ENCODE measurements around the gene C14orf39.

The C14orf39 gene

GRCh38 chr14:60485598-60486251, at the start of gene C14orf39:
TSS of gene C14orf39 (minus strand) at chr14:60486063. CDS start at chr14:60485078, 985 bp downstream.
- no peak for DNase-seq

DNA sequence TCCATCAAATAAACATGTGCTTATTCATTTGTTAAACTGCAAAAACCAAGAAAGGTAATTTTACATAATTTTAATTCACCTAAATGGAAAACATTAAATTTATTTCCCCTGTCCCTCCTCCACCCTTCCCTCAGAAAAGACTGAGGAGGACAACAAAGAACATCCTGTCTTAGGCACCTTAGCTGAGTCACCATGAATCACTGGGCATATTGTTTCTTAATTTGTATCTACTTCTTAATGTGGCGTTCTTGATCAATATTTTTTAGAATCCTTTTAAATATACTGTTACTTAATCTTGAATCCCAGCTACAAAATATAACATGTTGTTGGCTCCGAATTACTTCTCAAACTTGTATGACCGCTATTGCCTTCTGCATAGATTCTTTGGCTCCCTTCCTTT, 46.6 kb upstream of the C14orf39 start:
- DNase-seq: no peak

DNA sequence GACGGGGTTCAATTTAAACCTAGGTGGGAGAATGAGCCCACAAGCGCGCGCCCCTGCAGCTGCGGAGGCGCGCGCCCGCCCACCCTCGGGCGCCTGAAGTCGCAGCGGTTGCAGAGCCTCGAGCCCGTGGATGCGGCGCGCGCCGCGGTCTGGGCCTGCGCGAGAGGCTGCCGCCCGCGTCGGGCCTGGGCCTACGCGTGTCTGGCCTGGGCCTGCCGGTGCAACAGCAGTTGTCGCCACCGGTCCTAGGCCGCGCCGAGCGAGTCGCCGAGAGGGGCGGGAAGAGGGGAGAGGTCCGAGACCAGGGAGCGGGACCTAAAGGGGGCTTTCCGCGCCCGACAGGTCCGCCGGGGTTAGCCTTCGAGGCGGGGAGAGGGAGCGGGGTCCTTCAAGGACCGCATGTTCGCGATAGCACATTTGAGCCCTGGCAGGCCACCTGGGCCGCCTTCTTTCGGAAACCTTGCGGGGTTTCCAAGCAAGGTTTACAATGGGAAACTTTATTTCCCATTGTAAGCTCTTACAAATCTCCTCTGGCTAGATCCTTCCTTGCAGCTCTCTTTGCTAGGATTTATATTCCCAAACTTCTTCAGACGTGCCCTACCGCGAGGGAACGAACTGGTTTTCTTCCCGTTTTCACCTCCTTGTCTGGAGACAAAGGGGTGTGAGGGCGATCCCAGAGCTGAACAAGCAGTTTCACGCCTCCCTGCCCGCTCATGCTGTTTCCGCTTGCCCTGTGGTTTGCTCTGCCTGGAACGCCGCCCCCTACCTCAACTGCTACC, 29.8 kb upstream of the C14orf39 start:
- DNase-seq: no peak

GRCh38 chr14:60514741-60515491, 29.1 kb upstream of the C14orf39 start:
- DNase-seq: no peak

GRCh38 chr14:60514378-60514740, 28.5 kb upstream of the C14orf39 start:
- DNase-seq: no peak

- no peak for DNase-seq
These were observed 27.2 kb upstream of the C14orf39 start for GRCh38 chr14:60512973-60513571.

DNA sequence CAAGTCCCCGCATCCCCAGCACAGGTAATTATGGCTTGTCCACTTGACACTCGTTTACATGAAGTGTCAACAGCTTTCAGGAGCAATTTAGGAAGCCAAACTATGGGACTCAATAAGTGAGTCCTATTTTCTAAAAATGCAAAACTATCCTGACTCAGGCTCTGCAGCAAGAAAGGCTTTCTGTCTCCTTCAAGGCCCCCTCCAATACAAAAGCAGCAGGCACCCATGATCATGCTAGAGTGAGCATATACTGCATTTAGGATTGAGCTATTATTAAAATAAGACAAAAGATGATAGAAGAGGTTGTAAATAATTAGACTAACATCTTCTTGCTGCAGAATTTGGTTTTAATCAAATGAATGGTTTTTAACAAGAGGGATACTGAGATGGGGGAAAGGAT, 26.3 kb upstream of the C14orf39 start:
- DNase-seq: no peak

DNA sequence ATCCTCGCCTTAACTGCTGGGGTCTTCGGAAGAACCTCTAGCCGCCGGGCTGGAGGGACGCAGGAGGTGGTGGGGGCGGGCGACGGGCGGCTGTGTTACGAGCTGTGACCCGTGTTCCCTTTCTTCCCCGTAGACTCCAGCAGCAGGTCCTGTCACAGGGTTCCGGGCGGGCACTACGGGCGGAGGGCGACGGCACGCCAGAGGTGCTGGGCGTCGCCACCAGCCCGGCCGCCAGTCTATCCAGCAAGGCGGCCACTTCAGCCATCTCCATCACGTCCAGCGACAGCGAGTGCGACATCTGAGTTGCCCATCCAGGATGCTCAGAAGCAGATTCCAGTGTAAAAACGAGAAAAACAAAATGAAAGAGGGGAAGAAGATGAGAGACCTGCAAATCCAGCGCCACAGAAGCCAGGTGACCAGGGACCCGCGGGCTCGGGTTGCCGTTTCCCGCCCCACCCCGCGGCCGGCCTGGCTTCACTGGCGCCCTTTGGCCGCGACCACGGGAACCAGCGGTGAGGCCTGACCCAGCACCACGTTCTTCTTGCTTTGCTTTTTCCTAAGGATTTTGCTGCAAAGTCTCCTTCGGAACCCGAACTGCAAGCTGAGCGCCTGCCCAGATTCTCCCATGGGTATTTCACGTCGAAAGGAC, 25.2 kb upstream of the C14orf39 start:
- no peak for DNase-seq

DNA sequence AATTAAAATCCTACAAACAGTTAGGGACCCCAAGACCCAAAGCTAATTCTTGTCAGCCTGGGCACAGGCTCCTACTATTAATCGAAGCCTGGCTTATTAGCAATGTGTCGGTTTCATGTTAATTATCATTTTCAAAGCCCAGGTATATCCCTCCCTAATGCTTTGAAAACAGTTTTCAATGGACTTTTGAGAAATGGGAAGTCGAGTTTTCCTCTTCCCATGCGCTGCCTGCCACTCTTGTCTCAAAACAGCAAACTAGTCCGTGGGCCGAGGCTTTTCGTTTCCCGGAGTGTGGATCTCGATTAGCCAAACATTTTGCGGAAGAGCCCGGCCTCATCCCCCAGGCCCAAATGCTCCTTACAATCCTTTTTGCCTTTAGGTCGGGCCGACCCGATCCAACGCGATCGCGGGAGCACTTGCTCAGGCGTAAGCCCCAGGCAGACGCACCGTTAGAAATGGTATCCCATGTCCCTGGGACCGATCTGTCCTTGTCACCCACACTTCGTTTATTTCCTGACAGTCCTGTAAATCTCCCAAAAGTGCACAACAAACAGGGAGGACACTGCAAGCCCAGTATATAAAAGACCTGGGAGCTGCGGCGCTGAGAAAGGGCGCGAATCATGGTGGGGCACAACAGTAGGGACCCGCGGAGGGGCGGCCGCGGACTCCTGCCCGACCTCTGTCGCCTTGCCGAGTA, 24.5 kb upstream of the C14orf39 start:
- no peak for DNase-seq

GRCh38 chr14:60509438-60510253, 23.8 kb upstream of the C14orf39 start:
- no peak for DNase-seq

DNA sequence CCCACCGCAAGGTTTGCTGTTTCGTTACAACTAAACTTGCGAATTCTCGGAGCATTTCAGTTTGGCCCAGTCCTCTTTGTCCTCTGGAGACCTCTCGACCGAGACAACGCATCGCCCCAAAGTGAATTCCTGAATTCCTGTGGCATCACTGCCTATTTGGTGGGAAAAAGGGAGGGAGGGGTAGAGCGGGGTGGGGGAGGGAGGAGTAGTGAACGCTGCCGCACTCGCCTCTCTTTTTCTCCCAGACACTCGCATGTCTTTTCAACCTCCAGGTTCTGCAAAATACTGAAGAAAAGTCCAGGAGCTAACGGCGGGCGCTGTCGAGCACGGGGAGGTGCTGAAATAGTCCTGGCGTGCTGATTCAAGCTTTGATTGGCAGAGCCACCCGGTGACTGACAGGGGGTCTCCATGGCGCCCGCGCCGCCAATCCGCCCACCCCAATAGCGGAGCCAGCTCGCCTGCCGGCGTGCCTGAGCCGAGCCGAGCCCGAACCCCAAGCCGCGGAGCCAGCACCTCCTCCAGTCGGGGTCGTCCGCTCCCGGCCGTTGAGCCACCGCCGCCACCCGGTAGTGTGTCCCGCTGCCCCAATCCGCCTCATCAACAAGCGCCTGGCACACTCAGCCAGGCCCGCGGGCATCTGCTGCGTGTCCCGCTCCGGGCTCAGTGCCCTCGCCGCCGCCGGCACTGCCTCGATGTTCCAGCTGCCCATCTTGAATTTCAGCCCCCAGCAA, 23.0 kb upstream of the C14orf39 start, which contains the start of gene SIX6:
SIX6 (plus strand) TSS at position 440 of the 731 bp plus-strand sequence; CDS start at position 693, 253 bp downstream.
- DNase-seq: no peak

GRCh38 chr14:60508363-60508706, 22.5 kb upstream of the C14orf39 start:
- no peak for DNase-seq

DNA sequence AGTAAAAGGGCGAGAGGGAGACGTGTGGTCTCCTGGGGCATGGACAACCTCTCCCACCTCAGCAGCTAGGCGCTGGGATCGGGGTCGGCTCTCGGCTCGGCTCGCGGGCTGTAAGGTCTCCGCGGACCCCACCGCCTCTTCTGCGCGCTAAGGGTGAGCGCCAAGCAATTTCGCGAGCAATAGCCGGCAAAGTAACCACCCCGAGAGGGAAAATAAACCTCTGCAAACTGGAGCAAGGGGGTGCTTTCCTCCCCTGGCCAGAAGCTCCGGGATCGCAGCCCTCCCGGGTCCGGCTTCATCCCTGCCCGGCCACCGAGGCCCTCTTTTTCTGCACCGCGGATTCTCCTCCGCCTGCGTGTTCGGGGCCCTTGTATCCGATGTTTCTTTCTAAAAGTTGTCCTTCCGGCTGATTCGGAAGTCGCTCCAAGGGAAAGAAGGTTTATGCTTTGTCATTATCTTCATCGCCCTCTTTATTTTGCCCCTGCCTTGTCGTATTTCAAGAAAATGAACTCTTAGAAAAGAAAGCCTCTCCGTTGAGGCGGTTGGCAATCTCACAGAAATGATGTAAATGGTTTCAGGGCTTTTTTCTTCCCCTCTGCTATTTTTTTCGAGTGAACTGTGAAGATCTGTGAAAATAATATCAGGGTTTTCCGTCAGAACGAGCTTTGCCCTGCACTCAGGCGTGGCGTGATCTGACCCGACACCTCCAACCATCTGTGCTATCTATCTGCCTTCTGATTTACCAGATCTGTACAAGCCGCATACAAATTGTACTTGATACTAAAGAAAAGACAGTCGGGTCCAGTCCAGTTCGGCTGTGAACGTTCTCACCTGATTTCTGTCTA, 21.3 kb upstream of the C14orf39 start:
- DNase-seq: no peak

- DNase-seq: no peak
These were observed 20.7 kb upstream of the C14orf39 start for GRCh38 chr14:60506462-60506984.

GRCh38 chr14:60506010-60506409, 20.1 kb upstream of the C14orf39 start:
- no peak for DNase-seq

- DNase-seq: no peak
These were observed 19.6 kb upstream of the C14orf39 start for GRCh38 chr14:60505448-60505847.

DNA sequence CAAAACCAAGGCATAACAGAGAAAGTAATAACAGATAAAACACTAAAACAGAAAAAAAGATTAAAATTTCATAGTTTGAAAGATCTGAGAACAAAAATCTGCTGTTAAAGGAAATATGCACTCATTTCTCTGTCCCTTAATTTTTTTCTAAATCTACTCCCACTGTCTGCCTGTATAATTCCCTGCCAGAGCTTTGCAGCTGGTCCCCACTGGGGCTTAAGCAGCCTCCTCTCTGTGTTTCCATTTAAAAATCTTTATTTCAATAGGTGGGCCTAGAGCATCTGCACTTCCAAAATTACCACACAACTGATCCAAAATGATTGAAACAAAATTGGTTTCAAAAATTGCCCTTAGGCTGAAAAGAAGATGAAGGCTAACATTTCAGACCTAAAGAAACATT, 16.7 kb upstream of the C14orf39 start:
- DNase-seq: no peak

GRCh38 chr14:60495946-60496345, 10.1 kb upstream of the C14orf39 start:
- DNase-seq: no peak

DNA sequence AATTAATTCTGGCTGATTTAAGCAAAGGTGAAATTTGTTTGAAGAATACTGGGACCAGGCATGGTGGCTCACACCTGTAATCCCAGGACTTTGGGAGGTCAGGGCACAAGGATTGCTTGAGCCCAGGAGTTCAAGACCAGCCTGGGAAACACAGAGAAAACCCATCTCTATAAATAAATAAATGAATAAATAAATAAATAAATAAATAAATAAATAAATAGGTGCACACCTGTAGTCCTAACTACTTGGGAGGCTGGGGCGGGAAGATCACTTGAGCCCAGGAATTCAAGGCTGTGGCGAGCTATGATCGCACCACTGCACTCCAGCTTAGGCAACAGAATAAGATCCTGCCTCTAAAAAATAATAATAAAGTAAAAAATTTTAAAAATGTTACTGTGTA, 4.4 kb upstream of the C14orf39 start:
- DNase-seq: no peak

Measured in NCI-H226 (cell line).